PC-9 (cell line): Measurements from ENCODE around the gene IQCH. TPM values are rescaled to one million over a fixed set of nuclear protein-coding genes. Genes with fewer than 3 reads are reported as not detected.
A peak's percentile ranks its signal among the peaks of the same experiment; 100 is the strongest.

ENCODE experiments used
- BruUV-seq: library from RNA; stranded (reverse); fragments of 400-500 nt; replicated peaks from 2 replicates; lab custom pipeline; 2021; lab: Mats Ljungman, UMichigan
- CTCF ChIA-PET: fragments of 300-600 bp; sonication (Branson Sonifier 250); formaldehyde crosslinking; loops from one replicate; lab custom pipeline; 2022; ENCODE audit warnings: antibody characterized with exemption; lab: Charles Lee
- POLR2A ChIA-PET: fragments of 300-600 bp; sonication (Branson Sonifier 250); formaldehyde crosslinking; loops from one replicate; lab custom pipeline; 2022; ENCODE audit warnings: antibody characterized with exemption; ENCODE audit not compliant: unreplicated experiment; lab: Charles Lee
- DNase-seq, 2 experiments: peaks; one replicate each; pipeline versions ENCODE4 v3.0.0 to v3.0.0-alpha.2; 2015 to 2022; ENCODE audit warnings: mixed read lengths in 1 of 2
- H2AFZ ChIP-seq: fragments of 200-600 bp; sonication (generic); 2 replicates; pipeline ENCODE4 v1.8.1; 2017; ENCODE audit warnings: antibody characterized with exemption
- H3F3A ChIP-seq: fragments of 200-600 bp; sonication (generic); 2 replicates; pipeline ENCODE4 v1.8.1; 2017; ENCODE audit warnings: antibody characterized with exemption, mild to moderate bottlenecking, low read depth; ENCODE audit not compliant: insufficient read depth
- H3K27ac ChIP-seq: fragments of 200-600 bp; sonication (generic); 2 replicates; pipeline ENCODE4 v1.6.1; 2016; ENCODE audit warnings: mixed run types
- H3K27me3 ChIP-seq: fragments of 200-600 bp; sonication (generic); 2 replicates; pipeline ENCODE4 v1.6.1; 2016; ENCODE audit warnings: low read depth, mixed run types; ENCODE audit not compliant: insufficient read depth
- H3K36me3 ChIP-seq: fragments of 200-600 bp; sonication (generic); 2 replicates; pipeline ENCODE4 v1.6.1; 2016; ENCODE audit warnings: low read depth, mixed run types
- H3K4me1 ChIP-seq: fragments of 200-600 bp; sonication (generic); replicated peaks from 2 replicates; pipeline ENCODE4 v1.6.1; 2016; ENCODE audit warnings: mixed run types; ENCODE audit not compliant: insufficient read depth
- H3K4me2 ChIP-seq: fragments of 200-600 bp; sonication (generic); 2 replicates; pipeline ENCODE4 v1.6.1; 2017; ENCODE audit warnings: mixed run types
- H3K4me3 ChIP-seq: fragments of 200-600 bp; sonication (generic); 2 replicates; pipeline ENCODE4 v1.6.1; 2016; ENCODE audit warnings: mixed run types
- H3K79me2 ChIP-seq: fragments of 200-600 bp; sonication (generic); 2 replicates; pipeline ENCODE4 v1.6.1; 2017; ENCODE audit warnings: low read depth, mixed run types
- H3K9me2 ChIP-seq: fragments of 200-600 bp; sonication (generic); 2 replicates; pipeline ENCODE4 v1.8.1; 2017; ENCODE audit warnings: mild to moderate bottlenecking; ENCODE audit not compliant: insufficient read depth
- H3K9me3 ChIP-seq: fragments of 200-600 bp; sonication (generic); 2 replicates; pipeline ENCODE4 v1.8.1; 2016; ENCODE audit warnings: low read depth; ENCODE audit not compliant: insufficient read depth
- H4K20me1 ChIP-seq: fragments of 200-600 bp; sonication (generic); 2 replicates; pipeline ENCODE4 v1.8.1; 2017; ENCODE audit not compliant: insufficient read depth
- CTCF ChIP-seq: fragments of 200-600 bp; sonication (generic); conservative IDR thresholded peaks from 2 replicates; pipeline ENCODE4 v1.6.1; 2017; ENCODE audit warnings: mixed run types, antibody characterized with exemption, mild to moderate bottlenecking, moderate library complexity
- EZH2 ChIP-seq: fragments of 200-600 bp; sonication (generic); IDR thresholded peaks from 2 replicates; pipeline ENCODE4 v1.8.0; 2017; ENCODE audit warnings: antibody characterized with exemption, low read depth
- intact Hi-C: fragments of 100-400 bp; cut with micrococcal nuclease; formaldehyde crosslinking; loops from one replicate; pipeline ENCODE4 v1.10.0; 2022; ENCODE audit not compliant: unreplicated experiment
- total RNA-seq: library from RNA; stranded (reverse); gene quantifications from 2 replicates; pipeline ENCODE4 v1.2.3, GENCODE V29; 2021

The IQCH gene
- total RNA-seq, 1 experiment from 2014 or later, result 7.5 TPM

- intact Hi-C loops, result loop anchor here (10.0 kb wide), 1 partner anchor 587 kb away; no protein-coding TSS in a partner anchor
- no peaks in the 10 kb centered on the region for H3K27me3 ChIP-seq
- ChIA-PET POLR2A (no interaction called here), CTCF (no interaction called here)
- no peak overlapping the region for H3K4me3 ChIP-seq
- 0 out of 2 replicates have a peak, but pooled peaks cover 5% of the 10 kb centered on the region for H3F3A ChIP-seq
- H3K4me2 ChIP-seq, result no peak overlapping the region
- no peaks in the 10 kb centered on the region for H4K20me1 ChIP-seq
- no peak for TF ChIP-seq EZH2
- no peak for TF ChIP-seq CTCF
- H3K9me3 ChIP-seq, result no peaks in the 10 kb centered on the region
- peaks cover 10% of the 10 kb centered on the region for H3K4me1 ChIP-seq
- no peak overlapping the region for H2AFZ ChIP-seq
- no peaks in the 10 kb centered on the region for H3K9me2 ChIP-seq
- H3K79me2 ChIP-seq, result peaks cover 100% of the 10 kb centered on the region
- H3K27ac ChIP-seq, result no peak overlapping the region
- DNase-seq, result no peak
- BruUV-seq, result no TSS peak
- peaks cover 11% of the 10 kb centered on the region; the same call in 1 of the 2 replicates for H3K36me3 ChIP-seq
These were observed 6.5 kb upstream of the IQCH start for GRCh38 chr15:67248011-67248505.

DNA sequence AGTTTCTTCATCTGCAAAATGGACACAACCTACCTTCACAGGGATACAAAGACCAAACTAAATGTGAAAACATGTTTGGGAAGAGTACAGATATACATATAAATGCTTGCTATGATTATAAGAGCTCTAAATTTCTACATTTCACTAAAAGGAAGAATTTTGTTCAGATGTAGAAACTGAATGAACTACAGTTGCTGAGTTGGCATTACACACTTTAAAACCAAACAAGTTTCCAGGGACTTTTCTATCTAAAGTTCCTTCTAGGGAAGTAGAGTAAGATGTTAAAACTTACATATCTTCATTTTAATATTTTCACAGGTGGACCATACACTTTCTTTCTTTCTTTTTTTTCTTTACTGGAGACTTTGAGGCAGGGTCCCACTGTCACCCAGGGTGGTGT lies 4.8 kb upstream of the IQCH start:
- Histone ChIP-seq H3K4me1 (peaks cover 14% of the 10 kb centered on the region), H3K36me3 (peaks cover 11% of the 10 kb centered on the region; the same call in 1 of the 2 replicates), H3K27ac (no peak overlapping the region), H3F3A (peaks cover 13% of the 10 kb centered on the region), H2AFZ (no peak overlapping the region), H4K20me1 (no peaks in the 10 kb centered on the region), H3K27me3 (no peaks in the 10 kb centered on the region), H3K79me2 (peaks cover 96% of the 10 kb centered on the region), H3K4me2 (no peak overlapping the region), H3K9me2 (no peaks in the 10 kb centered on the region), H3K9me3 (no peaks in the 10 kb centered on the region), H3K4me3 (no peak overlapping the region)
- CTCF ChIA-PET, result no interaction called here
- TF ChIP-seq EZH2 (no peak), CTCF (no peak)
- POLR2A ChIA-PET, result no interaction called here
- intact Hi-C loops, result loop anchor here (5.0 to 10.0 kb wide), 3 partner anchors 103 to 585 kb away; no protein-coding TSS in a partner anchor
- BruUV-seq, result no TSS peak
- no peak for DNase-seq

DNA sequence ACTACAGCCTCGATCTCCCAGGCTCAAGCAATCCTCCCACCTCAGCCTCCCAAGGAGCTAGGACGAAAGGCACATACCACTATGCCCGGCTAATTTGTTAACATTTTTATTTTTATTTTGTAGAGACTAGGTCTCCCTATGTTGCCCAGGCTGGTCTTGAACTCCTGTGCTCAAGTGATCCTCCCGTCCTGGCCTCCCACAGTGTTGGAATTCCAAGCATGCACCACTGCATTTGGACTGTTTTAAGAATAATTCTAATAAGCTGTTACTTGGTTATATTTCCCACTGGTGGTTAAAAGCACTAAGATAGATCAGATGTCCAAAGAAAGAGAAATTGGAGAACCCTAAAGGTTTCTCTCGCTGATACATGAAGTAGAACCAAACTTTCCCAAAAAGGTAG lies 3.3 kb upstream of the IQCH start:
- no peaks in the 10 kb centered on the region for H4K20me1 ChIP-seq
- peaks cover 14% of the 10 kb centered on the region for H3K4me1 ChIP-seq
- H3F3A ChIP-seq, result peaks cover 24% of the 10 kb centered on the region
- ChIA-PET CTCF (no interaction called here), POLR2A (no interaction called here)
- no peak overlapping the region for H3K4me3 ChIP-seq
- no peak overlapping the region; the same call in 1 of the 2 replicates for H3K4me2 ChIP-seq
- H3K27me3 ChIP-seq, result no peaks in the 10 kb centered on the region
- no peak overlapping the region for H3K27ac ChIP-seq
- peaks cover 81% of the 10 kb centered on the region for H3K79me2 ChIP-seq
- no peak for DNase-seq
- no peak overlapping the region for H2AFZ ChIP-seq
- no peaks in the 10 kb centered on the region for H3K9me2 ChIP-seq
- BruUV-seq, result TSS peak; percentile 3
- no peaks in the 10 kb centered on the region for H3K9me3 ChIP-seq
- no peak for TF ChIP-seq EZH2
- TF ChIP-seq CTCF, result no peak
- peaks cover 8% of the 10 kb centered on the region; the same call in 1 of the 2 replicates for H3K36me3 ChIP-seq
- intact Hi-C loops, result loop anchor here (5.0 kb wide), 2 partner anchors 104 to 304 kb away; no protein-coding TSS in a partner anchor
